ENCODE data around the gene DPPA3.

- no peak for TF ChIP-seq POLR2AphosphoS5 (IDR thresholded peaks at IDR 0.05)
- no peak for TF ChIP-seq CTCF (IDR thresholded peaks at IDR 0.05)
- TF ChIP-seq EP300 (IDR thresholded peaks at IDR 0.05): no peak
Observed at GRCh38 chr12:7661741-7662140, 49.5 kb upstream of the DPPA3 start.

All from sigmoid colon (tissue), 4 donors.